Uterus (tissue), 2 donors: Measurements from ENCODE around the gene SNX17.

Experiments
- POLR2A ChIP-seq, 2 donors: fragments of 450-650 bp; IDR thresholded peaks; one replicate each; pipeline ENCODE4 v1.6.1; 2016; ENCODE audit warnings: antibody characterized with exemption in 2 of 2, mild to moderate bottlenecking in 1 of 2, moderate library complexity in 1 of 2
- TF ChIP-seq, protein P1 (sequence below), 4 experiments: fragments of 200-600 bp in 2 of 4; fragments of 450-650 bp in 2 of 4; sonication (generic) in 2 of 4; IDR thresholded peaks; one replicate each; pipeline ENCODE4 v1.5.1; 2016 to 2019; ENCODE audit warnings: antibody characterized with exemption in 4 of 4, mild to moderate bottlenecking in 2 of 4, moderate library complexity in 1 of 4

DNA sequence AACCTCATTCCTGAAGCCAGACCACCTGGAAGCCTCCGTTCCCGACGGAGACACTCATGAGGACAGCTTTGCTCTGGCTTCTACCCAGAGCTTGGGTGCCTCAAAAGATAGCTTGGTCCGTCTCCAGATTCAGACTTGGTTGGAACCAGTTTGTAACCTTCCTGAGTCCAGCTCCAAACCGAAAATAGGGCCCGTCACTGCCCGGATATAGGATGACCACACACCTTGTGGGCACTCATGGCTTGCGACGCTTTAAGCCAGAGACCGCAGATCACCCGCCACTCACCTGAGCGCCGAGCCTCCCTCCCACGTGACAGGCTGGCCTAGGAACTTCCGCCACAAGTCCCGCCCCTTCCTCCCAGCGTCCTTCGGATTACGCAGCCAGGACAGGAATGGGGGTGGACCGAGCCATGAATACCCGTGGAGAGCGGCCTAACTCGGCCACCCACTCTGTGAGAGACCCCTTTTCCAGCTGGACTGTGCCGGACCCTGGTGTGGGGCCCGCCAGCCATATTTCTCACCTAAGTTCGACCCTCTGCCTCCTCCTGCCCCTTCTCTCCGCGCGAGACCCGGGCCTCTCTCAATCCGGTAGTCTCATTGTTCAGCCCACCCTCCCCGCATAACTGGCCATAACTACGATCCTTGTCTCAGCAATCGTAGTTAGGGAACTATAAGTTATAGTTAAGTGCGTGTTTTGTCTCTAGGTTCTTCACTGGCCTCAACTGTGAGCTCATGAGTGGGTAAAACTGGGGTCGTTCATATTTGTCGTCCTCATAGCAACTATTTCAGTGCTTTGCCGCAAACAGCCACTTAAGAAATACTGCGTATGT is 47.4 kb upstream of the SNX17 start, which contains the start of gene MPV17:
- TF ChIP-seq, protein P1, sequence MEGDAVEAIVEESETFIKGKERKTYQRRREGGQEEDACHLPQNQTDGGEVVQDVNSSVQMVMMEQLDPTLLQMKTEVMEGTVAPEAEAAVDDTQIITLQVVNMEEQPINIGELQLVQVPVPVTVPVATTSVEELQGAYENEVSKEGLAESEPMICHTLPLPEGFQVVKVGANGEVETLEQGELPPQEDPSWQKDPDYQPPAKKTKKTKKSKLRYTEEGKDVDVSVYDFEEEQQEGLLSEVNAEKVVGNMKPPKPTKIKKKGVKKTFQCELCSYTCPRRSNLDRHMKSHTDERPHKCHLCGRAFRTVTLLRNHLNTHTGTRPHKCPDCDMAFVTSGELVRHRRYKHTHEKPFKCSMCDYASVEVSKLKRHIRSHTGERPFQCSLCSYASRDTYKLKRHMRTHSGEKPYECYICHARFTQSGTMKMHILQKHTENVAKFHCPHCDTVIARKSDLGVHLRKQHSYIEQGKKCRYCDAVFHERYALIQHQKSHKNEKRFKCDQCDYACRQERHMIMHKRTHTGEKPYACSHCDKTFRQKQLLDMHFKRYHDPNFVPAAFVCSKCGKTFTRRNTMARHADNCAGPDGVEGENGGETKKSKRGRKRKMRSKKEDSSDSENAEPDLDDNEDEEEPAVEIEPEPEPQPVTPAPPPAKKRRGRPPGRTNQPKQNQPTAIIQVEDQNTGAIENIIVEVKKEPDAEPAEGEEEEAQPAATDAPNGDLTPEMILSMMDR (IDR thresholded peaks at IDR 0.05), result peak in 1 of 4 experiments; percentile 24
- peak; percentile 72 to 89 for TF ChIP-seq POLR2A (IDR thresholded peaks at IDR 0.05)
